Measurements from ENCODE around the gene INO80B. TPM values are rescaled to one million over a fixed set of nuclear protein-coding genes. Genes with fewer than 3 reads are reported as not detected.

The INO80B gene
- total RNA-seq, 1 donor from 2014 or later: 18.5 TPM

DNA sequence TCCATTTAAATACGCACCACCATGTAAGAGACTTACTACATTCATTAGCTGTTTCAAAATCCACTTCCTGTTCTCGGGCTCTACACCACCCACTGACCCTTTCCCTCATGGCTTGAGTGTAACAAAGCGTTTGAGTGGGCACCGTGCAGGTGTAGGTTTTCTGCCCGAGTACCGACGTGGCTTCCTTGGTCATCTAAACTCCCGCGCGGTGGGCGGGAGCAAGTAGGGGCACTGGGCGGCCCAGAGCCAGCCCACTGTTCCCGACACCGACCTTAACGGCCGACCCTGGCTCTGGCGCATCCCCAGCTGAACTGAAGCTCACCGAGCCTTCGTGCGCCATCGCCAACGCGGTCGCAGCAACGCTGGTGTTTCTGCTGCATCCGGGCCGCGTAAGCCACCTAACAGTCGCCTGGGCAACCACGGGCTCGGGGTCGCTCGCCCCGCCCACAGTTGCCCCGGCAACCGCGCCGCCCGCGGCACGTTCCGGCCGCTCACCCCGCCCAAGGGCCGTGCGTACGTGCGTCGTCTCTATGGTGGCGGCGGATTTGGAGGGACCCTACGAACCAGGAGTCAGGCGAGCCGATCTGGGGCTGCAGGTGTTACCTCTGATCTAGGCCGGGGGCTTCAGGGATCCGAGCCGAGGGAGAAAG lies 33.5 kb upstream of the INO80B start, which contains the start of the genes C2orf81 and WDR54:
TSS of gene C2orf81 (minus strand) at position 399 of the 650 bp plus-strand sequence. CDS start at position 340, 59 bp downstream.
TSS of gene WDR54 (plus strand) at position 510 of the 650 bp plus-strand sequence. CDS start 424 bp downstream, outside the sequence.
- H3K4me1 Mint-ChIP-seq (ENCODE audit: low read depth, unreplicated experiment): peaks cover 9% of the 10 kb centered on the region
- peak within 1 kb of the TSS; percentile 100 for H3K4me3 Mint-ChIP-seq (ENCODE audit: unreplicated experiment)
- DNase-seq: peak; percentile 96
- peaks cover 13% of the 10 kb centered on the region for H3K27me3 Mint-ChIP-seq (ENCODE audit: unreplicated experiment)
- no peaks in the 10 kb centered on the region for H3K36me3 Mint-ChIP-seq (ENCODE audit: unreplicated experiment)
- peak within 1 kb of the TSS; percentile 89 for H3K27ac Mint-ChIP-seq (ENCODE audit: unreplicated experiment)
- peaks cover 13% of the 10 kb centered on the region for H3K9me3 Mint-ChIP-seq (ENCODE audit: unreplicated experiment)
- TF ChIP-seq, protein P1, sequence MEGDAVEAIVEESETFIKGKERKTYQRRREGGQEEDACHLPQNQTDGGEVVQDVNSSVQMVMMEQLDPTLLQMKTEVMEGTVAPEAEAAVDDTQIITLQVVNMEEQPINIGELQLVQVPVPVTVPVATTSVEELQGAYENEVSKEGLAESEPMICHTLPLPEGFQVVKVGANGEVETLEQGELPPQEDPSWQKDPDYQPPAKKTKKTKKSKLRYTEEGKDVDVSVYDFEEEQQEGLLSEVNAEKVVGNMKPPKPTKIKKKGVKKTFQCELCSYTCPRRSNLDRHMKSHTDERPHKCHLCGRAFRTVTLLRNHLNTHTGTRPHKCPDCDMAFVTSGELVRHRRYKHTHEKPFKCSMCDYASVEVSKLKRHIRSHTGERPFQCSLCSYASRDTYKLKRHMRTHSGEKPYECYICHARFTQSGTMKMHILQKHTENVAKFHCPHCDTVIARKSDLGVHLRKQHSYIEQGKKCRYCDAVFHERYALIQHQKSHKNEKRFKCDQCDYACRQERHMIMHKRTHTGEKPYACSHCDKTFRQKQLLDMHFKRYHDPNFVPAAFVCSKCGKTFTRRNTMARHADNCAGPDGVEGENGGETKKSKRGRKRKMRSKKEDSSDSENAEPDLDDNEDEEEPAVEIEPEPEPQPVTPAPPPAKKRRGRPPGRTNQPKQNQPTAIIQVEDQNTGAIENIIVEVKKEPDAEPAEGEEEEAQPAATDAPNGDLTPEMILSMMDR (IDR thresholded peaks at IDR 0.05; ENCODE audit: partially characterized antibody, unreplicated experiment): no peak

DNA sequence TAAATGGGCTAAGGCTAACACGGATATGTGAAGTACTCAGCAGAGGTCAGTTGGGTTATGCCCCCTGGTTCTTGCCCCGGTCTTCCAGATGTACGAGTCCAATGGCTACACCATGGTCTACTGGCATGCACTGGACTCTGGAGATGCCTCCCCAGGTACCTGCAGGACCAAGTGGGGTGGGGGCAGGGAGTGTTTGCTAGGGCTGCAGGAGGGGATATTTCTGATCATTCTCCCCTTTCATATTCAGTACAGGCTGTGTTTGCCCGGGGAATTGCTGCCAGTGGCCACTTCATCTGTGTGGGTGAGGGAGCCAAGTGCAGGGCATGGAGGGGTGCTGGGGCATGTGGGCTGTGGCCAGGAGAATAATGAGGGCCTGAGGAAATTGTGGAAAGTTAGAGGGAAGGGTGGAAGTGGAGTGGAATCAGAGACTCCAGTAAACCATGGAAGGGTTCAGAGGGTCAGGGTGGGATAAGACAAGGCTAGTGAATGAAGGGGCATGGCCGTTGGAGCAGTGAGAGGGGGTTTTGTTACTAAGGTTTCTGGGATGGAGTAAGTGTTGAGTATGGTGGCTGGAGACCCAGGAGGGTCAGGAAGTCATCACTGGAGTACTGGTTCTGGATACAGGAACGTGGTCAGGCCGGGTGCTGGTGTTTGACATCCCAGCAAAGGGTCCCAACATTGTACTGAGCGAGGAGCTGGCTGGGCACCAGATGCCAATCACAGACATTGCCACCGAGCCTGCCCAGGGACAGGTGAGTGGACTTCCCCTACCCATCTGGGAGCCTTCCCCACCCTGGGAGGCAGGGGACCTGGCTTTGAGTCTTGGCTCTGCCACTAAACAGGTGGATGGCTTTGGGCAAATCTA lies 31.4 kb upstream of the INO80B start:
- TF ChIP-seq, protein P1 (IDR thresholded peaks at IDR 0.05; ENCODE audit: partially characterized antibody, unreplicated experiment): no peak
- Mint-ChIP-seq H3K27me3 (ENCODE audit: unreplicated experiment) (peaks cover 8% of the 10 kb centered on the region), H3K4me3 (ENCODE audit: unreplicated experiment) (peak overlapping the region; percentile 100), H3K9me3 (ENCODE audit: unreplicated experiment) (peaks cover 14% of the 10 kb centered on the region), H3K27ac (ENCODE audit: unreplicated experiment) (peak overlapping the region; percentile 9), H3K4me1 (ENCODE audit: low read depth, unreplicated experiment) (peaks cover 3% of the 10 kb centered on the region), H3K36me3 (ENCODE audit: unreplicated experiment) (no peaks in the 10 kb centered on the region)
- no peak for DNase-seq

DNA sequence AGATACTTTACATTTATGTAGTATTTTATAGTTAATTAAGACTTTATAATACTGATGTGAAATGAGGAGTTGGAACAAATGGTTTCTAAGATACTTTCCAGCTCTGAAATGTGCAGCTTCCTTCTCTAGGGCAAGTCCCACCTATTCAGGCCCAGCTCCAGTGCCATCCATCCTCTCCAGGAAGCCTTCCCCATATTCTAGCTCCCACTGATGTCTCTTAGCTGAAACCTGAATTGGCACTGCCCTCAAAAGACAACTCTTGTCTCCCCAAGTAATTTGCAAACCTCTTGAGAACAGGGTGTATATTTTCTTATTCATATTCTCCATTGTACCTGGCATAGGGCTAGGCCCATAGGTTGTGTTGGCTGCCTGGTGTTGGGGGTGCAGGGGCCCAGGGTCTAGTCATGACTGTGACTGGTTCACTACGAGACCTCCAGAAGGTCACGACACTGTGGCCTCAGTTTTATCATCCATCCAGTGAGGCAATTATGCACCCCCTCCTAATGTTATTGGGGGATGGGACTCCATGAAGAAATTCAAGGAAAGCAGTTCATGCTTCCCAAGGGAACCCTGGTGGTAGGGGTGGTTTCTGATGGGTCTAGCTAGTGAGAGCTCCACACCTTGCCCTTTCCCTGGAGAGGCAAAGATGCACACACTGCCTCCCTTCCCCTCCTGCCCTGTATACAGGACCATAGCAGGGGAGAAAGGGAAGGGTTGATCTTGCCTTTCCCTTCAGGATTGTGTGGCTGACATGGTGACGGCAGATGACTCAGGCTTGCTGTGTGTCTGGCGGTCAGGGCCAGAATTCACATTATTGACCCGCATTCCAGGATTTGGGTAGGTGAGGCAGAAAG lies 30.5 kb upstream of the INO80B start:
- no peak for DNase-seq
- peaks cover 8% of the 10 kb centered on the region for H3K27me3 Mint-ChIP-seq (ENCODE audit: unreplicated experiment)
- no peaks in the 10 kb centered on the region for H3K36me3 Mint-ChIP-seq (ENCODE audit: unreplicated experiment)
- H3K4me3 Mint-ChIP-seq (ENCODE audit: unreplicated experiment): no peak overlapping the region
- peaks cover 14% of the 10 kb centered on the region for H3K9me3 Mint-ChIP-seq (ENCODE audit: unreplicated experiment)
- H3K4me1 Mint-ChIP-seq (ENCODE audit: low read depth, unreplicated experiment): peaks cover 3% of the 10 kb centered on the region
- H3K27ac Mint-ChIP-seq (ENCODE audit: unreplicated experiment): peak overlapping the region; percentile 79
- TF ChIP-seq, protein P1 (IDR thresholded peaks at IDR 0.05; ENCODE audit: partially characterized antibody, unreplicated experiment): no peak

DNA sequence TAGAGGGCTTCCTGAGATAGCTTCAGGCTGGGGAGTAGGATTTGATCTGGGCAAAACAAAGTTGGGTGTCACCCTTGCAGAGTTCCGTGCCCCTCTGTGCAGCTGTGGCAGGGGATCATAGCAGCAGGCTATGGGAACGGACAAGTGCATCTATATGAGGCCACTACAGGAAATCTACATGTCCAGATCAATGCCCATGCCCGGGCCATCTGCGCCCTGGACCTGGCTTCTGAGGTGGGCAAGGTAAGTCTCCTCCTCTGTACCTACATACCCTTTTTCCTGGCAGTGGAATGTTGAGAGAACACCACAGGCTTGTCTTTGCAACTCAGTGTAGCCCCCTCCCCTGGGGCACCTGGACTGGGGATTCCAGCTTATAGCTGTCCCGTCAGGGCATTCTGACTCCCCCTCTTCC lies 29.9 kb upstream of the INO80B start:
- Mint-ChIP-seq H3K36me3 (ENCODE audit: unreplicated experiment) (no peaks in the 10 kb centered on the region), H3K27ac (ENCODE audit: unreplicated experiment) (peak overlapping the region; percentile 79), H3K9me3 (ENCODE audit: unreplicated experiment) (peaks cover 14% of the 10 kb centered on the region), H3K4me1 (ENCODE audit: low read depth, unreplicated experiment) (peaks cover 3% of the 10 kb centered on the region), H3K27me3 (ENCODE audit: unreplicated experiment) (peaks cover 8% of the 10 kb centered on the region), H3K4me3 (ENCODE audit: unreplicated experiment) (no peak overlapping the region)
- TF ChIP-seq, protein P1 (IDR thresholded peaks at IDR 0.05; ENCODE audit: partially characterized antibody, unreplicated experiment): no peak
- no peak for DNase-seq

All from glutamatergic neuron (in vitro differentiated cells).